H9 (cell line): Measurements from ENCODE around the gene HTR5A. TPM values are rescaled to one million over a fixed set of nuclear protein-coding genes. Genes with fewer than 3 reads are reported as not detected.

Experiments used
- DNase-seq: peaks from one replicate; pipeline ENCODE4 v3.0.0-alpha.2; 2017
- H2AFZ ChIP-seq: one replicate; pipeline ENCODE4 v1.6.1; 2013; ENCODE audit warnings: mild to moderate bottlenecking, low read length, control low read depth, moderate library complexity
- H2AK5ac ChIP-seq: 2 replicates; pipeline ENCODE4 v1.6.1; 2013; ENCODE audit warnings: low read length, control low read depth, mixed read lengths; ENCODE audit not compliant: insufficient read length
- H2BK120ac ChIP-seq: one replicate; pipeline ENCODE4 v1.6.1; 2013; ENCODE audit warnings: low read depth, mild to moderate bottlenecking, low read length, control low read depth, inconsistent platforms; ENCODE audit not compliant: poor library complexity, severe bottlenecking
- H2BK12ac ChIP-seq: 2 replicates; pipeline ENCODE4 v1.6.1; 2013; ENCODE audit warnings: low read length, control low read depth, mixed read lengths, low read depth; ENCODE audit not compliant: insufficient read length
- H2BK15ac ChIP-seq: 2 replicates; pipeline ENCODE4 v1.6.1; 2013; ENCODE audit warnings: low read depth, low read length, control low read depth
- H2BK20ac ChIP-seq: one replicate; pipeline ENCODE4 v1.6.1; 2013; ENCODE audit warnings: low read depth, mild to moderate bottlenecking, low read length, control low read depth, inconsistent platforms; ENCODE audit not compliant: poor library complexity, severe bottlenecking
- H2BK5ac ChIP-seq: 2 replicates; pipeline ENCODE4 v1.6.1; 2013; ENCODE audit warnings: low read length, control low read depth, mixed read lengths; ENCODE audit not compliant: insufficient read length
- H3K14ac ChIP-seq: 2 replicates; pipeline ENCODE4 v1.6.1; 2013; ENCODE audit warnings: low read length, control low read depth; ENCODE audit not compliant: insufficient read depth
- H3K18ac ChIP-seq: 2 replicates; pipeline ENCODE4 v1.6.1; 2013; ENCODE audit warnings: low read depth, mild to moderate bottlenecking, mixed read lengths, low read length, control low read depth; ENCODE audit not compliant: insufficient read length
- H3K23ac ChIP-seq: 2 replicates; pipeline ENCODE4 v1.6.1; 2013; ENCODE audit warnings: low read length, control low read depth, mixed read lengths, low read depth; ENCODE audit not compliant: insufficient read length
- H3K23me2 ChIP-seq: 2 replicates; pipeline ENCODE4 v1.6.1; 2013; ENCODE audit warnings: low read depth, mild to moderate bottlenecking, mixed read lengths, low read length, control low read depth; ENCODE audit not compliant: insufficient read length, poor library complexity, severe bottlenecking
- H3K27ac ChIP-seq: 2 replicates; pipeline ENCODE4 v1.5.1; 2013; ENCODE audit warnings: low read length, control low read depth, mixed read lengths, low read depth; ENCODE audit not compliant: insufficient read length
- H3K27me3 ChIP-seq: 2 replicates; pipeline ENCODE4 v1.6.1; 2013; ENCODE audit warnings: low read length, control low read depth, inconsistent platforms; ENCODE audit not compliant: insufficient read depth
- H3K4ac ChIP-seq: 2 replicates; pipeline ENCODE4 v1.6.1; 2013; ENCODE audit warnings: low read depth, mild to moderate bottlenecking, control low read depth, inconsistent platforms, low read length, moderate library complexity
- H3K4me1 ChIP-seq: 2 replicates; pipeline ENCODE4 v1.6.1; 2013; ENCODE audit warnings: low read length, control low read depth, inconsistent platforms; ENCODE audit not compliant: insufficient read depth
- H3K4me2 ChIP-seq: 2 replicates; pipeline ENCODE4 v1.6.1; 2013; ENCODE audit warnings: low read length, control low read depth, mixed read lengths; ENCODE audit not compliant: insufficient read length, insufficient read depth
- H3K56ac ChIP-seq: 2 replicates; pipeline ENCODE4 v1.6.1; 2013; ENCODE audit warnings: low read depth, mild to moderate bottlenecking, mixed read lengths, low read length, control low read depth; ENCODE audit not compliant: insufficient read length
- H3K79me1 ChIP-seq: 2 replicates; pipeline ENCODE4 v1.6.1; 2013; ENCODE audit warnings: low read depth, mild to moderate bottlenecking, moderate library complexity, low read length, control low read depth, inconsistent platforms; ENCODE audit not compliant: insufficient read depth, poor library complexity, severe bottlenecking
- H3K79me2 ChIP-seq: 2 replicates; pipeline ENCODE4 v1.6.1; 2013; ENCODE audit warnings: low read length, control low read depth, inconsistent platforms; ENCODE audit not compliant: insufficient read depth
- H3K9ac ChIP-seq: 2 replicates; pipeline ENCODE4 v1.6.1; 2013; ENCODE audit warnings: low read length, control low read depth, mixed read lengths; ENCODE audit not compliant: insufficient read length; ENCODE audit errors: extremely low read depth
- H3K9me3 ChIP-seq: one replicate; pipeline ENCODE4 v1.6.1; 2013; ENCODE audit warnings: low read depth, low read length, inconsistent platforms; ENCODE audit not compliant: control insufficient read depth
- H3T11ph ChIP-seq: one replicate; pipeline ENCODE4 v1.6.1; 2013; ENCODE audit warnings: mild to moderate bottlenecking, low read length, control low read depth, inconsistent platforms
- H4K20me1 ChIP-seq: one replicate; pipeline ENCODE4 v1.6.1; 2013; ENCODE audit not compliant: control insufficient read depth, insufficient read length, insufficient read depth
- H4K5ac ChIP-seq: 2 replicates; pipeline ENCODE4 v1.6.1; 2013; ENCODE audit warnings: low read depth, mild to moderate bottlenecking, mixed read lengths, low read length, control low read depth; ENCODE audit not compliant: insufficient read length
- H4K8ac ChIP-seq: replicated peaks from 2 replicates; pipeline ENCODE4 v1.6.1; 2013; ENCODE audit warnings: low read length, control low read depth, mixed read lengths, low read depth; ENCODE audit not compliant: insufficient read length
- H4K91ac ChIP-seq: 2 replicates; pipeline ENCODE4 v1.6.1; 2013; ENCODE audit warnings: low read depth, mild to moderate bottlenecking, moderate library complexity, mixed read lengths, low read length, control low read depth; ENCODE audit not compliant: insufficient read length
- H3K27ac Mint-ChIP-seq, 3 experiments: 2 replicates in 2 of 3; 3 replicates in 1 of 3; pipeline ENCODE4 v1.8.0; 2020 to 2021; ENCODE audit warnings: mixed read lengths in 3 of 3, mild to moderate bottlenecking in 1 of 3, moderate library complexity in 1 of 3
- H3K27me3 Mint-ChIP-seq: 2 replicates; pipeline ENCODE4 v1.8.0; 2021; ENCODE audit warnings: low read depth, mild to moderate bottlenecking, moderate library complexity, mixed read lengths
- H3K36me3 Mint-ChIP-seq, 3 experiments: 2 replicates in 2 of 3; 3 replicates in 1 of 3; pipeline ENCODE4 v1.8.0; 2020 to 2021; ENCODE audit warnings: low read depth in 3 of 3, mixed read lengths in 3 of 3; ENCODE audit not compliant: insufficient read depth in 1 of 3
- H3K4me1 Mint-ChIP-seq, 2 experiments: 2 replicates each; pipeline ENCODE4 v1.8.0; 2020; ENCODE audit warnings: mixed read lengths in 2 of 2
- H3K4me3 Mint-ChIP-seq, 2 experiments: 2 replicates in 1 of 2; 3 replicates in 1 of 2; pipeline ENCODE4 v1.8.0; 2020 to 2021; ENCODE audit warnings: mild to moderate bottlenecking in 2 of 2, mixed read lengths in 2 of 2, moderate library complexity in 1 of 2
- H3K9me3 Mint-ChIP-seq, 2 experiments: 2 replicates in 1 of 2; 3 replicates in 1 of 2; pipeline ENCODE4 v1.8.0; 2020; ENCODE audit warnings: mild to moderate bottlenecking in 2 of 2, mixed read lengths in 2 of 2, moderate library complexity in 1 of 2
- WGBS: extraction: QIAGEN DNeasy Blood & Tissue Kit; methylation state at CpG from one replicate; pipeline ENCODE4 v1.1.7; 2013; ENCODE audit warnings: missing lambda C conversion rate, low lambda C conversion rate, mixed read lengths; ENCODE audit not compliant: insufficient read length; ENCODE audit errors: extremely low coverage; 5-methylcytosine and 5-hydroxymethylcytosine counted together
- total RNA-seq: library from RNA; stranded (reverse); gene quantifications from 2 replicates; pipeline ENCODE4 v1.2.1, GENCODE V29; 2021
- TF ChIP-seq, protein P1 (sequence below): fragments of 200-600 bp; sonication (generic); conservative IDR thresholded peaks from 3 replicates; pipeline ENCODE4 v1.8.0; 2021; ENCODE audit warnings: antibody characterized with exemption, mild to moderate bottlenecking

HTR5A gene
- total RNA-seq, 1 experiment from 2014 or later, result not detected

DNA sequence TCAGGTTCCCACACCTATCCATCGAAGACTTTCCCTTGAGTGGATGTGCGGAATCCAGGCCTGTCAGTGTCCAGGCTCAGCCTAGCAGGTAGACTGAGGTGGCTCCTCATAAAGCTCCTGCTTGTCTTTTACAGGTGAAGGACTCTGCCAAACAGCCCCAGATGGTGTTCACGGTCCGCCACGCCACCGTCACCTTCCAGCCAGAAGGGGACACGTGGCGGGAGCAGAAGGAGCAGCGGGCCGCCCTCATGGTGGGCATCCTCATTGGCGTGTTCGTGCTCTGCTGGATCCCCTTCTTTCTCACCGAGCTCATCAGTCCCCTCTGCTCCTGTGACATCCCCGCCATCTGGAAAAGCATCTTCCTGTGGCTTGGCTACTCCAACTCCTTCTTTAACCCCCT, 13.9 kb downstream of the HTR5A start:
- TF ChIP-seq, protein P1, sequence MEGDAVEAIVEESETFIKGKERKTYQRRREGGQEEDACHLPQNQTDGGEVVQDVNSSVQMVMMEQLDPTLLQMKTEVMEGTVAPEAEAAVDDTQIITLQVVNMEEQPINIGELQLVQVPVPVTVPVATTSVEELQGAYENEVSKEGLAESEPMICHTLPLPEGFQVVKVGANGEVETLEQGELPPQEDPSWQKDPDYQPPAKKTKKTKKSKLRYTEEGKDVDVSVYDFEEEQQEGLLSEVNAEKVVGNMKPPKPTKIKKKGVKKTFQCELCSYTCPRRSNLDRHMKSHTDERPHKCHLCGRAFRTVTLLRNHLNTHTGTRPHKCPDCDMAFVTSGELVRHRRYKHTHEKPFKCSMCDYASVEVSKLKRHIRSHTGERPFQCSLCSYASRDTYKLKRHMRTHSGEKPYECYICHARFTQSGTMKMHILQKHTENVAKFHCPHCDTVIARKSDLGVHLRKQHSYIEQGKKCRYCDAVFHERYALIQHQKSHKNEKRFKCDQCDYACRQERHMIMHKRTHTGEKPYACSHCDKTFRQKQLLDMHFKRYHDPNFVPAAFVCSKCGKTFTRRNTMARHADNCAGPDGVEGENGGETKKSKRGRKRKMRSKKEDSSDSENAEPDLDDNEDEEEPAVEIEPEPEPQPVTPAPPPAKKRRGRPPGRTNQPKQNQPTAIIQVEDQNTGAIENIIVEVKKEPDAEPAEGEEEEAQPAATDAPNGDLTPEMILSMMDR, result no peak
- H4K5ac ChIP-seq, result no peak overlapping the region
- no peaks in the 10 kb centered on the region for H3K27me3 ChIP-seq
- Mint-ChIP-seq H3K27ac (no peak overlapping the region), H3K4me1 (peaks cover 8 to 14% of the 10 kb centered on the region in 2 experiments), H3K27me3 (peaks cover 14% of the 10 kb centered on the region), H3K9me3 (0 out of 5 replicates have a peak, but pooled peaks cover 0 to 3% of the 10 kb centered on the region in 2 experiments), H3K36me3 (no peaks in the 10 kb centered on the region), H3K4me3 (no peak overlapping the region)
- H3K9me3 ChIP-seq, result no peaks in the 10 kb centered on the region
- H3K23me2 ChIP-seq, result no peaks in the 10 kb centered on the region
- H3K56ac ChIP-seq, result no peak overlapping the region
- no peak overlapping the region for H3K4me2 ChIP-seq
- H3K4ac ChIP-seq, result no peak overlapping the region
- H3K14ac ChIP-seq, result no peak overlapping the region; the same call in 1 of the 2 replicates
- H3K9ac ChIP-seq, result no peak overlapping the region
- H2BK120ac ChIP-seq, result no peak overlapping the region
- H2BK15ac ChIP-seq, result no peak overlapping the region
- DNase-seq, result no peak
- no peak overlapping the region for H3K23ac ChIP-seq
- H2AFZ ChIP-seq, result no peak overlapping the region
- no peak overlapping the region for H2BK5ac ChIP-seq
- H3T11ph ChIP-seq, result no peak overlapping the region
- WGBS, result no CpG with 5 or more reads among the region's 14 CpGs
- H4K91ac ChIP-seq, result no peak overlapping the region
- H3K18ac ChIP-seq, result no peak overlapping the region
- no peak overlapping the region for H2AK5ac ChIP-seq
- no peaks in the 10 kb centered on the region for H3K4me1 ChIP-seq
- no peak overlapping the region for H3K27ac ChIP-seq
- no peak overlapping the region for H4K8ac ChIP-seq
- H2BK12ac ChIP-seq, result no peak overlapping the region
- no peaks in the 10 kb centered on the region for H4K20me1 ChIP-seq
- no peaks in the 10 kb centered on the region for H3K79me1 ChIP-seq
- H3K79me2 ChIP-seq, result no peaks in the 10 kb centered on the region
- H2BK20ac ChIP-seq, result no peak overlapping the region
